BJ (cell line): ENCODE data around the gene TTYH1. TPM values are rescaled to one million over a fixed set of nuclear protein-coding genes. Genes with fewer than 3 reads are reported as not detected.

Source experiments
- CTCF ChIA-PET: fragments of 350-600 bp; formaldehyde crosslinking; extraction: SDS; loops from one replicate; lab custom pipeline; 2021; ENCODE audit warnings: antibody characterized with exemption, inconsistent platforms; lab: Yijun Ruan, JAX
- POLR2A ChIA-PET: fragments of 300-600 bp; sonication (Branson Sonifier 250); formaldehyde crosslinking; extraction: SDS; loops from one replicate; lab custom pipeline; 2021; ENCODE audit warnings: antibody characterized with exemption; lab: Charles Lee
- DNase-seq: peaks from one replicate; pipeline ENCODE4 v3.0.0-alpha.2; 2011; ENCODE audit warnings: low read depth
- H3K27me3 ChIP-seq: 2 replicates; pipeline ENCODE4 v1.6.0; 2011; ENCODE audit warnings: low read length; ENCODE audit not compliant: control insufficient read depth, insufficient read depth
- H3K36me3 ChIP-seq: 2 replicates; pipeline ENCODE4 v1.5.1; 2011; ENCODE audit warnings: low read length; ENCODE audit not compliant: control insufficient read depth, insufficient read depth
- H3K4me3 ChIP-seq: 2 replicates; pipeline ENCODE4 v1.5.1; 2011; ENCODE audit warnings: low read depth, mild to moderate bottlenecking, control low read depth, low read length
- polyA plus RNA-seq: library from polyadenylated mRNA; depleted of rRNA; stranded (reverse); fragments of >200 nt; gene quantifications from 2 replicates; pipeline ENCODE4 v1.2.3, GENCODE V29; 2011
- TF ChIP-seq, protein P1 (sequence below): IDR thresholded peaks from 2 replicates; pipeline ENCODE4 v1.5.1; 2011; ENCODE audit warnings: low read depth, mild to moderate bottlenecking, control low read depth, inconsistent platforms, low read length, moderate library complexity; ENCODE audit not compliant: insufficient read depth

Gene TTYH1
- polyA plus RNA-seq, 1 experiment, result not detected

DNA sequence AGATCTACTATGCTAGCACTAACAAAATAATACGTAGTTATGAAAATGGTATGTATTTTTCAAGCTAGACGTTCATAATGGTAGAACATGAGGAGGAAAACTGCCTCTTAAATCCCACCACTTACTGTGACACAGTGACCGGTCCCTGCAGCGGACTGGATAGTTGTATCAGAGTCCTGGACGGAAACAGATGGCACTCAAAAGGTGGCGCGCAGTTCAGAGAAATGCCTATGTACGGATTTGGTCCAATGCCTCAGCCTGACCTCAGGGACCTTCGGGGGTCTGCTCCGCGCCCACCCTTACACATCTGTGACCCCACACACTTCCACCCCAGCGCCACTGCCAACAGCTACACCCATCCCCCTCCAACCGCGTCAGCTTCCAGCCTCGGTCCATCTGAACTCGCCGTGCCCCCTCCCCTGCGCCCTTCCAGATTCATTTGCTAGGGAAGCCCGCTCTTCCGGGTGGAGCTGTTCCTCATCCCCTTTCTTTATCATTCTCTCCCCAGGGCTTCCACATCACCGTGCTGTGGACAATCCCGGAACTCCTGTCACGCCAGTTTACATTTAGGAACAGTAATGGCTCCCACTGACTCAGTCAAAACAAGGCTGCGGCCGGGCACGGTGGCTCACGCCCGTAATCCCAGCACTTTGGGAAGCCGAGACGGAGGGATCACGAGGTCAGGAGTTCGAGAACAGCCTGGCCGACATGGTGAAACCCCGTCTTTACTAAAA lies 32.9 kb downstream of the TTYH1 start:
- Histone ChIP-seq H3K27me3 (no peaks in the 10 kb centered on the region), H3K4me3 (peak overlapping the region; percentile 97), H3K36me3 (peaks cover 20% of the 10 kb centered on the region)
- TF ChIP-seq, protein P1, sequence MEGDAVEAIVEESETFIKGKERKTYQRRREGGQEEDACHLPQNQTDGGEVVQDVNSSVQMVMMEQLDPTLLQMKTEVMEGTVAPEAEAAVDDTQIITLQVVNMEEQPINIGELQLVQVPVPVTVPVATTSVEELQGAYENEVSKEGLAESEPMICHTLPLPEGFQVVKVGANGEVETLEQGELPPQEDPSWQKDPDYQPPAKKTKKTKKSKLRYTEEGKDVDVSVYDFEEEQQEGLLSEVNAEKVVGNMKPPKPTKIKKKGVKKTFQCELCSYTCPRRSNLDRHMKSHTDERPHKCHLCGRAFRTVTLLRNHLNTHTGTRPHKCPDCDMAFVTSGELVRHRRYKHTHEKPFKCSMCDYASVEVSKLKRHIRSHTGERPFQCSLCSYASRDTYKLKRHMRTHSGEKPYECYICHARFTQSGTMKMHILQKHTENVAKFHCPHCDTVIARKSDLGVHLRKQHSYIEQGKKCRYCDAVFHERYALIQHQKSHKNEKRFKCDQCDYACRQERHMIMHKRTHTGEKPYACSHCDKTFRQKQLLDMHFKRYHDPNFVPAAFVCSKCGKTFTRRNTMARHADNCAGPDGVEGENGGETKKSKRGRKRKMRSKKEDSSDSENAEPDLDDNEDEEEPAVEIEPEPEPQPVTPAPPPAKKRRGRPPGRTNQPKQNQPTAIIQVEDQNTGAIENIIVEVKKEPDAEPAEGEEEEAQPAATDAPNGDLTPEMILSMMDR, result 0 out of 2 replicates have a peak, but pooled peaks have one; percentile 11
- CTCF ChIA-PET, result interaction anchor here (0.7 to 2.1 kb wide), 6 partner anchors 8 to 1509 kb away, joined by 3 to 10 read pairs (median 6); partner anchors contain the start of genes CDC42EP5 and LENG9
- no peak for DNase-seq
- POLR2A ChIA-PET, result interaction anchor here (0.8 to 1.0 kb wide), 5 partner anchors 15 to 927 kb away, joined by 3 to 9 read pairs (median 3); partner anchors contain the start of gene LENG9

DNA sequence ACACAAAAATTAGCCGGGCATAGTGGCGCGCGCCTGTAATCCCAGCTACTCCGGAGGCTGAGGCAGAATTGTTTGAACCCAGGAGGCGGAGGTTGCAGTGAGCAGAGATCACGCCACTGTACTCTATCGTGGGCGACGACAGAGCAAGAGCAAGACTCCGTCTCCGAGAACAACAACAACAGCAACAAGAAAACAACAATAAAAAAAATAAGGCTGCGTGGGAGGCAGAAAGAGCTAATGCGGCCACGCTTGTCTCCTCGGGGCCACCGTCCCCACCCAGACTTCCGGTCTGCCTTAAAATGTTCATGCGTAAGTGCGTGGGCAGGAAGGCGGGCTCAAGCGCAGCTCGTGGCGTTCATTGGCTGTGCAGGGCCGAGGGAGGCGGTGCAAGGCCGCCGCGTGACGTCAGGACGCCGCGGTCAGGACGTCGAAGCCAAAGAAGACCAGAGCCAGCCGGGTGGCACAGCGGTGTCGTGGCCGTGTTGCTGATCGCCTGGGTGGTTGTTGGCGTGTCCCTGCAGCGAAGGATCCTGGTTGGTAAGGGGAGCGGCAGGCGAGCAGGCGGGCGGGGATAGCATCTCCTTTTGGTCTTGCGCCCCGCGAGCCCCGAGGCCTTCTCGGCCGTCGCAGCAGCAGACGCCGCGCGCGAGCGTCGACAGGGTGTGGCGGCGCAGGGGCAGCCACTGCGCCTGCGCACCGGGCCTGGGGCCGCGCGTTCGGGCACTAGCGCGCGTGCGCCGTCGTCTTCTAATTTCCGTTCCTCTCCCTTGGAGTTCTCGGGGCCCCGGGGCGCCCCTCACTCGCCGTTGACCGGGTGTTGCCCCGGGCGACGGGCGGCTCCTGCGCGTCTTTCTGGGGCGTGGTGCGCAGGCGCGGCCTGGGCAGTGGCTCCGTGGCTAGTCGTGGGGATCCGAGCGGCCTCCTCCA lies 33.8 kb downstream of the TTYH1 start, which contains the start of gene LENG8:
Gene LENG8, plus strand, starts transcription at position 426 of the 927 bp plus-strand sequence. CDS start 2,146 bp downstream, outside the sequence.
- ChIA-PET POLR2A (interaction anchor here (0.8 to 1.0 kb wide), 5 partner anchors 15 to 928 kb away, joined by 3 to 9 read pairs (median 3); partner anchors contain the start of gene LENG9), CTCF (interaction anchor here (0.7 to 1.6 kb wide), 5 partner anchors 9 to 57 kb away, joined by 3 to 8 read pairs (median 3); partner anchors contain the start of genes CDC42EP5 and LENG9)
- Histone ChIP-seq H3K36me3 (peaks cover 27% of the 10 kb centered on the region), H3K4me3 (peak within 1 kb of the TSS; percentile 97), H3K27me3 (no peaks in the 10 kb centered on the region)
- DNase-seq, result peak; percentile 89
- TF ChIP-seq, protein P1, result no peak

DNA sequence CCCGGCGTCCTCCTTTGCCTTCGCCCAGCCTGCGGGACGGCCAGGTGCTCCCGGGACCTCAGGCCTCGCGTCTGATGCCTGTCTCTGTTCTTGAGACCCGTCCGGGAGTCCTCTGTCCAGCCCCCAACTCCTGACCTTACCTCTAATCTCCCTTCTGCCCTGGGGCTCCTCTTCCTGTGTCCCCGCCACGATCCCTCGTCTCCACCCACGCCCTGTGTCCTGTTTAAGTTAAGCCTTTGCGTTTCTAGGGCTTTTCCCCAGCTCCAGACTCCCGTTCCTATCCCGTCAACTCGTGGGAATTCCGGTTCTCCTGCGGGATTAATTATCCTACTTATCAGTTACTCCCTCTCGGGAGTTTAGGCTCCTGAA lies 34.4 kb downstream of the TTYH1 start:
- CTCF ChIA-PET, result no interaction called here
- peak overlapping the region; percentile 97 for H3K4me3 ChIP-seq
- DNase-seq, result no peak
- POLR2A ChIA-PET, result no interaction called here
- TF ChIP-seq, protein P1, result no peak
- peaks cover 33% of the 10 kb centered on the region for H3K36me3 ChIP-seq
- no peaks in the 10 kb centered on the region for H3K27me3 ChIP-seq

DNA sequence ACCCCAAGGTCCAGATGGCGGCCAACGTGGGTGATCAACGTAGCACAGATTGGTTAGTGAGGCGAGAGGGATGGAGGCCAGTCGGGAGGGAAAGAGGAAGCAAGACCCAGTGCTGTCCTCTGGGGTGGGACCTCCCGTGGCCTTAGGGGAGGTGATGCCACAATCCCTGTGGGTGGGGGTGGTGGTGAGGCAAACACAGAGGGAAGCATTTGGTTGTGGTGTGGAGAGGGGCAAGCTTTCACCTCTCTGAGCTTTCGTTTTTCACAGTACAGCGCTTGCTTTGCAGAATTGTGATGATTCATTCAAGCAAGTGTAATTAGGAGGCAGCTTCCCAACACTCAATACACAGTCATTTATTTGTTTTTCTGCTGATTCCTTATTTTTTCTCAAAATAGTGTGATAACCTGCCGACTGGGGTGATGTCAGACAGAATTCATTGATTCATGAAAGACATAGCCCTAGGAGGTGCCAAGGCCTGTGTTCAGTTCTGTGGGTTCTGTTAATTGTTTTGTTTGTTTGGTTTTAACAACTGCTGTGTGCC lies 36.1 kb downstream of the TTYH1 start:
- DNase-seq, result no peak
- TF ChIP-seq, protein P1, result no peak
- ChIA-PET CTCF (interaction anchor here (1.0 kb wide), 1 partner anchor 14 kb away, joined by 3 read pairs; no protein-coding TSS in a partner anchor), POLR2A (no interaction called here)
- Histone ChIP-seq H3K36me3 (peaks cover 43% of the 10 kb centered on the region), H3K27me3 (no peaks in the 10 kb centered on the region), H3K4me3 (no peak overlapping the region)
